GM23248 (cell line): ENCODE data around the gene SLC4A5. TPM values are rescaled to one million over a fixed set of nuclear protein-coding genes. Genes with fewer than 3 reads are reported as not detected.

Experiments
- DNase-seq: peaks from one replicate; pipeline ENCODE4 v3.0.0-alpha.2; 2015
- H2AFZ ChIP-seq: fragments of 200-600 bp; sonication (generic); 2 replicates; pipeline ENCODE4 v1.6.1; 2016; ENCODE audit warnings: antibody characterized with exemption
- H3F3A ChIP-seq: fragments of 200-600 bp; sonication (generic); 2 replicates; pipeline ENCODE4 v1.6.1; 2016; ENCODE audit warnings: mild to moderate bottlenecking, antibody characterized with exemption, mixed run types; ENCODE audit not compliant: insufficient read depth
- H3K27ac ChIP-seq: fragments of 200-600 bp; sonication (generic); 2 replicates; pipeline ENCODE4 v1.5.1; 2016; ENCODE audit warnings: mild to moderate bottlenecking
- H3K27me3 ChIP-seq: fragments of 200-600 bp; sonication (generic); replicated peaks from 2 replicates; pipeline ENCODE4 v1.6.1; 2016; ENCODE audit warnings: mild to moderate bottlenecking; ENCODE audit not compliant: insufficient read depth
- H3K36me3 ChIP-seq: fragments of 200-600 bp; sonication (generic); 2 replicates; pipeline ENCODE4 v1.6.1; 2016; ENCODE audit warnings: low read depth, mild to moderate bottlenecking
- H3K4me1 ChIP-seq: fragments of 200-600 bp; sonication (generic); 2 replicates; pipeline ENCODE4 v1.6.1; 2016; ENCODE audit warnings: mild to moderate bottlenecking; ENCODE audit not compliant: insufficient read depth
- H3K4me2 ChIP-seq: fragments of 200-600 bp; sonication (generic); one replicate; pipeline ENCODE4 v1.6.1; 2016; ENCODE audit warnings: mild to moderate bottlenecking; ENCODE audit not compliant: unreplicated experiment
- H3K4me3 ChIP-seq: fragments of 200-600 bp; sonication (generic); 2 replicates; pipeline ENCODE4 v1.5.1; 2016; ENCODE audit warnings: mild to moderate bottlenecking
- H3K79me2 ChIP-seq: fragments of 200-600 bp; sonication (generic); 2 replicates; pipeline ENCODE4 v1.6.1; 2016; ENCODE audit warnings: mild to moderate bottlenecking; ENCODE audit not compliant: insufficient read depth
- H3K9ac ChIP-seq: fragments of 200-600 bp; sonication (generic); 2 replicates; pipeline ENCODE4 v1.6.1; 2016; ENCODE audit warnings: mild to moderate bottlenecking
- H3K9me2 ChIP-seq: fragments of 200-600 bp; sonication (generic); 2 replicates; pipeline ENCODE4 v1.6.1; 2016; ENCODE audit warnings: mixed run types, mild to moderate bottlenecking, moderate library complexity; ENCODE audit not compliant: insufficient read depth
- H3K9me3 ChIP-seq: fragments of 200-600 bp; sonication (generic); one replicate; pipeline ENCODE4 v1.6.1; 2017; ENCODE audit warnings: low read depth
- H4K20me1 ChIP-seq: fragments of 200-600 bp; sonication (generic); 2 replicates; pipeline ENCODE4 v1.6.0; 2016; ENCODE audit not compliant: insufficient read depth
- EZH2 ChIP-seq: fragments of 200-600 bp; sonication (generic); IDR thresholded peaks from 2 replicates; pipeline ENCODE4 v1.6.1; 2018; ENCODE audit warnings: antibody characterized with exemption, mild to moderate bottlenecking; ENCODE audit not compliant: insufficient read depth, poor library complexity, severe bottlenecking
- EZH2phosphoT487 ChIP-seq: fragments of 200-600 bp; sonication (generic); IDR thresholded peaks from 2 replicates; pipeline ENCODE4 v1.6.1; 2018; ENCODE audit warnings: antibody characterized with exemption, moderate library complexity, mild to moderate bottlenecking, low read depth; ENCODE audit not compliant: insufficient read depth
- WGBS, 2 experiments: methylation state at CpG; one replicate each; pipeline ENCODE4 v1.1.6; 2015 to 2017; ENCODE audit warnings: low lambda C conversion rate in 2 of 2, low coverage in 1 of 2; ENCODE audit errors: missing lambda C conversion rate in 2 of 2; 5-methylcytosine and 5-hydroxymethylcytosine counted together
- in situ Hi-C: fragments of 300-500 bp; cut with MboI; formaldehyde crosslinking; loops from 2 replicates; pipeline ENCODE4 v1.15.0; 2020
- polyA plus RNA-seq: library from polyadenylated mRNA; unstranded; fragments of >200 nt; fragmentation: Nextera tagmentation; extraction: Ambion mirVana; gene quantifications from 2 replicates; pipeline ENCODE4 v1.2.1, GENCODE V29; 2016
- total RNA-seq: library from RNA; depleted of rRNA; stranded (reverse); fragments of >200 nt; shearing (Covaris generic); gene quantifications from 2 replicates; pipeline ENCODE4 v1.2.3, GENCODE V29; 2014

The SLC4A5 gene
- total and polyA plus RNA-seq, 2 experiments from 2014 or later, result 0.32 to 0.35 TPM

- in situ Hi-C loops, result no loop called here
- Histone ChIP-seq H3K4me2 (no peak overlapping the region), H4K20me1 (no peaks in the 10 kb centered on the region), H3K27ac (no peak overlapping the region), H3K9me2 (no peaks in the 10 kb centered on the region), H3K4me1 (no peaks in the 10 kb centered on the region), H3F3A (no peaks in the 10 kb centered on the region), H3K4me3 (no peak overlapping the region), H3K27me3 (no peaks in the 10 kb centered on the region), H2AFZ (no peak overlapping the region), H3K9me3 (peaks cover 2% of the 10 kb centered on the region), H3K79me2 (no peaks in the 10 kb centered on the region), H3K36me3 (no peaks in the 10 kb centered on the region), H3K9ac (no peak overlapping the region)
- TF ChIP-seq EZH2phosphoT487, result no peak
- TF ChIP-seq EZH2, result no peak
- DNase-seq, result no peak
Observed at GRCh38 chr2:74312913-74313312, 30.3 kb downstream of the SLC4A5 start.

GRCh38 chr2:74307720-74308119 lies 35.5 kb downstream of the SLC4A5 start:
- in situ Hi-C loops, result no loop called here
- Histone ChIP-seq H3K4me2 (no peak overlapping the region), H3F3A (no peaks in the 10 kb centered on the region), H3K36me3 (no peaks in the 10 kb centered on the region), H3K4me3 (no peak overlapping the region), H3K27me3 (no peaks in the 10 kb centered on the region), H4K20me1 (no peaks in the 10 kb centered on the region), H3K9me3 (peaks cover 2% of the 10 kb centered on the region), H3K27ac (no peak overlapping the region), H3K4me1 (no peaks in the 10 kb centered on the region), H3K9ac (no peak overlapping the region), H3K79me2 (no peaks in the 10 kb centered on the region), H3K9me2 (no peaks in the 10 kb centered on the region), H2AFZ (no peak overlapping the region)
- 64 to 77% methylated on average over 8 of the region's 8 CpGs for WGBS, 2 experiments
- TF ChIP-seq EZH2phosphoT487, result no peak
- TF ChIP-seq EZH2, result no peak
- no peak for DNase-seq

- no peak for DNase-seq
- TF ChIP-seq EZH2phosphoT487, result no peak
- TF ChIP-seq EZH2, result no peak
- Histone ChIP-seq H3K9ac (no peak overlapping the region), H2AFZ (no peak overlapping the region), H3K4me2 (no peak overlapping the region), H4K20me1 (no peaks in the 10 kb centered on the region), H3K4me3 (no peak overlapping the region), H3K79me2 (no peaks in the 10 kb centered on the region), H3K4me1 (no peaks in the 10 kb centered on the region), H3K27me3 (no peaks in the 10 kb centered on the region), H3K36me3 (no peaks in the 10 kb centered on the region), H3K27ac (no peak overlapping the region), H3K9me2 (no peaks in the 10 kb centered on the region), H3K9me3 (no peaks in the 10 kb centered on the region), H3F3A (no peaks in the 10 kb centered on the region)
- in situ Hi-C loops, result no loop called here
- 72 to 76% methylated on average over 7 of the region's 7 CpGs for WGBS, 2 experiments
Observed at GRCh38 chr2:74304332-74305148, 38.7 kb downstream of the SLC4A5 start.

- Histone ChIP-seq H3K9me3 (no peaks in the 10 kb centered on the region), H3K9me2 (no peaks in the 10 kb centered on the region), H3K4me3 (no peak overlapping the region), H3F3A (no peaks in the 10 kb centered on the region), H3K36me3 (no peaks in the 10 kb centered on the region), H3K9ac (no peak overlapping the region), H3K27ac (no peak overlapping the region), H3K79me2 (no peaks in the 10 kb centered on the region), H4K20me1 (no peaks in the 10 kb centered on the region), H3K27me3 (no peaks in the 10 kb centered on the region), H3K4me1 (no peaks in the 10 kb centered on the region), H2AFZ (no peak overlapping the region), H3K4me2 (no peak overlapping the region)
- WGBS, 2 experiments, result 79 to 90% methylated on average over 1 to 2 of the region's 2 CpGs
- DNase-seq, result no peak
- no peak for TF ChIP-seq EZH2
- TF ChIP-seq EZH2phosphoT487, result no peak
- in situ Hi-C loops, result no loop called here
Observed at GRCh38 chr2:74302865-74303264, 40.4 kb downstream of the SLC4A5 start.
